Esophagus squamous epithelium (tissue), 5 donors: ENCODE data around the gene MICB. TPM values are rescaled to one million over a fixed set of nuclear protein-coding genes. Genes with fewer than 3 reads are reported as not detected.

Experiments
- DNase-seq: peaks from one replicate; lab custom pipeline; 2025; lab: John Stamatoyannopoulos, UW
- H3K27ac ChIP-seq, 4 donors: fragments of 200-600 bp; sonication (generic); one replicate each; pipeline ENCODE4 v1.5.1; 2016 to 2019; ENCODE audit warnings: mild to moderate bottlenecking in 1 of 4
- H3K27me3 ChIP-seq, 4 donors: fragments of 200-600 bp; sonication (generic); 1 replicate in 3 of 4; 2 replicates in 1 of 4; pipeline versions ENCODE4 v1.5.1 to v1.6.0; 2017 to 2021; ENCODE audit warnings: antibody characterized with exemption in 1 of 4
- H3K36me3 ChIP-seq, 3 donors: fragments of 200-600 bp; sonication (generic); one replicate each; pipeline ENCODE4 v1.5.1; 2016 to 2019
- H3K4me1 ChIP-seq, 3 donors: fragments of 200-600 bp; sonication (generic); one replicate each; pipeline ENCODE4 v1.5.1; 2017 to 2019
- H3K4me3 ChIP-seq, 4 donors: fragments of 200-600 bp; sonication (generic); 1 replicate in 3 of 4; 2 replicates in 1 of 4; pipeline ENCODE4 v1.5.1; 2016 to 2019; ENCODE audit warnings: mild to moderate bottlenecking in 2 of 4, moderate library complexity in 1 of 4
- H3K9me3 ChIP-seq, 3 donors: fragments of 200-600 bp; sonication (generic); one replicate each; pipeline ENCODE4 v1.5.1; 2016 to 2019
- CTCF ChIP-seq, 6 experiments: fragments of 450-650 bp in 4 of 6; fragments of 200-600 bp in 2 of 6; sonication (generic) in 2 of 6; IDR thresholded peaks; one replicate each; pipeline ENCODE4 v1.5.1; 2016 to 2019; ENCODE audit warnings: antibody characterized with exemption in 6 of 6, mild to moderate bottlenecking in 4 of 6, moderate library complexity in 4 of 6
- POLR2A ChIP-seq, 4 donors: fragments of 450-650 bp; IDR thresholded peaks; one replicate each; pipeline ENCODE4 v1.6.1; 2017; ENCODE audit warnings: antibody characterized with exemption in 4 of 4, mild to moderate bottlenecking in 4 of 4, moderate library complexity in 3 of 4
- WGBS, 2 donors: methylation state at CpG; one replicate each; pipeline ENCODE4 v1.1.5; 2018; 5-methylcytosine and 5-hydroxymethylcytosine counted together
- intact Hi-C: fragments of 100-400 bp; cut with DNase I; formaldehyde crosslinking; loops from one replicate; pipeline ENCODE4 v1.15.0; 2022
- total RNA-seq, 4 donors: library from RNA; depleted of rRNA; stranded (reverse); fragments of >200 nt; gene quantifications; one replicate each; pipeline ENCODE4 v1.1.0, GENCODE V29; 2016
- donor health status: DM: yes; HTN: yes; CAD: no.

MICB gene
- total RNA-seq, 4 donors from 2014 or later, result 0.23 to 2.6 (median 2.1) TPM

- no peak overlapping the region for H3K27ac ChIP-seq
- DNase-seq, result no peak
- H3K9me3 ChIP-seq, result no peaks in the 10 kb centered on the region
- WGBS, 2 donors, result 60 to 73% methylated on average over 4 to 5 of the region's 6 CpGs
- H3K4me3 ChIP-seq, result no peak overlapping the region
- intact Hi-C loops, result no loop called here
- TF ChIP-seq POLR2A (IDR thresholded peaks at IDR 0.05) (no peak), CTCF (IDR thresholded peaks at IDR 0.05) (no peak)
- H3K4me1 ChIP-seq, result peaks cover 0 to 36% (median 10%) of the 10 kb centered on the region in 3 donors
- no peaks in the 10 kb centered on the region for H3K27me3 ChIP-seq
- H3K36me3 ChIP-seq, result no peaks in the 10 kb centered on the region
Measured at GRCh38 chr6:31474871-31475286, 23.1 kb upstream of the MICB start.

GRCh38 chr6:31476515-31477139 is 21.3 kb upstream of the MICB start:
- no peaks in the 10 kb centered on the region for H3K9me3 ChIP-seq
- H3K27ac ChIP-seq, result no peak overlapping the region
- TF ChIP-seq CTCF (IDR thresholded peaks at IDR 0.05) (no peak), POLR2A (IDR thresholded peaks at IDR 0.05) (no peak)
- DNase-seq, result no peak
- no peaks in the 10 kb centered on the region for H3K27me3 ChIP-seq
- WGBS, 2 donors, result 61 to 71% methylated on average over 7 of the region's 7 CpGs
- H3K36me3 ChIP-seq, result no peaks in the 10 kb centered on the region
- H3K4me1 ChIP-seq, result peaks cover 0 to 33% (median 8%) of the 10 kb centered on the region in 3 donors
- intact Hi-C loops, result no loop called here
- H3K4me3 ChIP-seq, result no peak overlapping the region

- Histone ChIP-seq H3K4me1 (peaks cover 0 to 25% (median 8%) of the 10 kb centered on the region in 3 donors), H3K36me3 (no peaks in the 10 kb centered on the region), H3K27ac (no peak overlapping the region), H3K27me3 (no peaks in the 10 kb centered on the region), H3K9me3 (no peaks in the 10 kb centered on the region), H3K4me3 (no peak overlapping the region)
- TF ChIP-seq POLR2A (IDR thresholded peaks at IDR 0.05), result no peak
- no peak for TF ChIP-seq CTCF (IDR thresholded peaks at IDR 0.05)
- WGBS, 2 donors, result 84 to 89% methylated on average over 4 of the region's 4 CpGs
- DNase-seq, result no peak
- intact Hi-C loops, result no loop called here
Measured at GRCh38 chr6:31477521-31477920, 20.4 kb upstream of the MICB start.

- Histone ChIP-seq H3K4me1 (peaks cover 0 to 17% (median 8%) of the 10 kb centered on the region in 3 donors), H3K27me3 (no peaks in the 10 kb centered on the region), H3K4me3 (no peak overlapping the region), H3K9me3 (no peaks in the 10 kb centered on the region), H3K36me3 (no peaks in the 10 kb centered on the region), H3K27ac (no peak overlapping the region)
- intact Hi-C loops, result no loop called here
- 8 to 93% methylated on average over 2 of the region's 3 CpGs for WGBS, 2 donors
- DNase-seq, result no peak
- no peak for TF ChIP-seq POLR2A (IDR thresholded peaks at IDR 0.05)
- no peak for TF ChIP-seq CTCF (IDR thresholded peaks at IDR 0.05)
Measured at GRCh38 chr6:31478186-31478950, 19.6 kb upstream of the MICB start.
